Keratinocyte (primary cell): Measurements from ENCODE around the gene HIGD1B. TPM values are rescaled to one million over a fixed set of nuclear protein-coding genes. Genes with fewer than 3 reads are reported as not detected.

Source experiments
- DNase-seq: peaks from one replicate; pipeline ENCODE4 v3.0.0-alpha.2; 2011; ENCODE audit warnings: low read depth, missing footprints, low spot score
- FAIRE-seq: peaks from 2 replicates; lab custom pipeline; 2011; peaks lifted over from hg19 to GRCh38; lab: Jason Lieb, UNC
- H2AFZ ChIP-seq: 2 replicates; pipeline ENCODE4 v1.6.0; 2012; ENCODE audit warnings: low read length, control low read depth, inconsistent platforms; ENCODE audit not compliant: control insufficient read depth
- H3K27ac ChIP-seq: 2 replicates; pipeline ENCODE4 v1.5.1; 2011; ENCODE audit warnings: low read length; ENCODE audit not compliant: control insufficient read depth, insufficient read depth
- H3K27me3 ChIP-seq: 3 replicates; pipeline ENCODE4 v1.6.0; 2011; ENCODE audit warnings: low read length; ENCODE audit not compliant: control insufficient read depth, insufficient read depth; ENCODE audit errors: extremely low read depth
- H3K36me3 ChIP-seq, 2 experiments: 2 replicates in 1 of 2; 3 replicates in 1 of 2; pipeline ENCODE4 v1.5.1; 2011; ENCODE audit warnings: low read length in 2 of 2, mild to moderate bottlenecking in 1 of 2; ENCODE audit not compliant: control insufficient read depth in 2 of 2, insufficient read depth in 2 of 2; ENCODE audit errors: extremely low read depth in 1 of 2
- H3K4me1 ChIP-seq: 3 replicates; pipeline ENCODE4 v1.5.1; 2011; ENCODE audit warnings: low read length; ENCODE audit not compliant: control insufficient read depth, insufficient read depth; ENCODE audit errors: extremely low read depth
- H3K4me2 ChIP-seq: 3 replicates; pipeline ENCODE4 v1.6.0; 2011; ENCODE audit warnings: low read depth, low read length; ENCODE audit not compliant: control insufficient read depth, insufficient read depth; ENCODE audit errors: extremely low read depth
- H3K4me3 ChIP-seq, 3 experiments: fragments of 200-600 bp in 1 of 3; sonication (generic) in 1 of 3; 2 replicates in 2 of 3; 3 replicates in 1 of 3; pipeline ENCODE4 v1.5.1; 2011 to 2016; ENCODE audit warnings: low read length in 3 of 3, mild to moderate bottlenecking in 3 of 3, control low read depth in 2 of 3, inconsistent platforms in 1 of 3, low read depth in 1 of 3, mixed read lengths in 1 of 3, mixed run types in 1 of 3, moderate library complexity in 1 of 3; ENCODE audit not compliant: control insufficient read depth in 2 of 3, insufficient read depth in 2 of 3; ENCODE audit errors: extremely low read depth in 1 of 3
- H3K79me2 ChIP-seq: 2 replicates; pipeline ENCODE4 v1.6.0; 2012; ENCODE audit warnings: low read length; ENCODE audit not compliant: control insufficient read depth, insufficient read depth
- H3K9ac ChIP-seq: 3 replicates; pipeline ENCODE4 v1.6.0; 2011; ENCODE audit warnings: low read length; ENCODE audit not compliant: control insufficient read depth, insufficient read depth; ENCODE audit errors: extremely low read depth
- H3K9me1 ChIP-seq: 3 replicates; pipeline ENCODE4 v1.6.0; 2011; ENCODE audit warnings: low read length; ENCODE audit not compliant: control insufficient read depth, insufficient read depth; ENCODE audit errors: extremely low read depth
- H3K9me3 ChIP-seq: 2 replicates; pipeline ENCODE4 v1.5.1; 2012; ENCODE audit warnings: low read depth, low read length; ENCODE audit not compliant: control insufficient read depth
- H4K20me1 ChIP-seq: 3 replicates; pipeline ENCODE4 v1.6.0; 2011; ENCODE audit warnings: low read length; ENCODE audit not compliant: control insufficient read depth, insufficient read depth; ENCODE audit errors: extremely low read depth
- CTCF ChIP-seq, 3 experiments: IDR thresholded peaks in 1 of 3; conservative IDR thresholded peaks in 1 of 3; optimal IDR thresholded peaks in 1 of 3; 2 replicates in 2 of 3; 3 replicates in 1 of 3; pipeline versions ENCODE3 to v1.5.1; 2011; ENCODE audit warnings: low read length in 3 of 3, mild to moderate bottlenecking in 3 of 3, moderate library complexity in 2 of 3, control low read depth in 1 of 3, inconsistent platforms in 1 of 3; ENCODE audit not compliant: insufficient read depth in 2 of 3; ENCODE audit errors: extremely low read depth in 1 of 3
- EZH2 ChIP-seq: IDR thresholded peaks from one replicate; pipeline ENCODE4 v1.6.1; 2012; ENCODE audit warnings: inconsistent platforms, mild to moderate bottlenecking, low read length, moderate library complexity
- dilution Hi-C: fragments of 300-500 bp; cut with MboI; formaldehyde crosslinking; loops from one replicate; pipeline ENCODE4 v1.7.0; 2020; ENCODE audit warnings: low sequenced_read_pairs; ENCODE audit not compliant: extremely low pct_ligation_motif_present
- polyA plus RNA-seq, 5 experiments: library from polyadenylated mRNA; depleted of rRNA in 3 of 5; stranded (reverse) in 3 of 5; stranded (forward) in 1 of 5; unstranded in 1 of 5; fragments of >200 nt; gene quantifications; 1 replicate in 1 of 5; 2 replicates in 3 of 5; 3 replicates in 1 of 5; pipeline versions ENCODE4 v1.2.1 to v1.2.3, GENCODE V29; 2011 to 2012; ENCODE audit warnings: missing spikeins in 2 of 5, low read depth in 1 of 5, low replicate concordance in 1 of 5

HIGD1B gene
- polyA plus RNA-seq, 1 donor (not counting 4 experiments of a cell fraction or from before 2014, with no cell fraction given) = not detected

- Histone ChIP-seq H3K36me3 (peaks cover 33 to 37% of the 10 kb centered on the region in 2 experiments), H3K4me3 (no peak overlapping the region), H3K4me1 (no peaks in the 10 kb centered on the region), H3K27me3 (no peaks in the 10 kb centered on the region), H3K79me2 (no peaks in the 10 kb centered on the region), H4K20me1 (no peaks in the 10 kb centered on the region), H3K4me2 (no peak overlapping the region), H3K9ac (no peak overlapping the region), H2AFZ (no peak overlapping the region), H3K9me3 (no peaks in the 10 kb centered on the region), H3K9me1 (no peaks in the 10 kb centered on the region), H3K27ac (no peak overlapping the region)
- DNase-seq = no peak
- dilution Hi-C loops = no loop called here
- FAIRE-seq = no peak
- no peak for TF ChIP-seq CTCF (optimal IDR thresholded peaks at IDR 0.05 in 1 of 3, IDR thresholded peaks at IDR 0.05 in 1 of 3, conservative IDR thresholded peaks at IDR 0.05 in 1 of 3; ENCODE audit: extremely low read depth in 1 of 3, insufficient read depth in 2 of 3, low read length in 3 of 3)
Measured at GRCh38 chr17:44877121-44877520, 29.4 kb downstream of the HIGD1B start.

GRCh38 chr17:44878627-44879221 lies 31.0 kb downstream of the HIGD1B start:
- Histone ChIP-seq H3K36me3 (peaks cover 38% of the 10 kb centered on the region in 2 experiments), H3K79me2 (no peaks in the 10 kb centered on the region), H2AFZ (no peak overlapping the region), H3K4me3 (no peak overlapping the region), H3K4me2 (no peak overlapping the region), H4K20me1 (no peaks in the 10 kb centered on the region), H3K9me1 (no peaks in the 10 kb centered on the region), H3K27me3 (no peaks in the 10 kb centered on the region), H3K9me3 (no peaks in the 10 kb centered on the region), H3K4me1 (no peaks in the 10 kb centered on the region), H3K9ac (no peak overlapping the region), H3K27ac (no peak overlapping the region)
- no peak for FAIRE-seq
- dilution Hi-C loops = no loop called here
- DNase-seq = no peak
- TF ChIP-seq CTCF (optimal IDR thresholded peaks at IDR 0.05 in 1 of 3, IDR thresholded peaks at IDR 0.05 in 1 of 3, conservative IDR thresholded peaks at IDR 0.05 in 1 of 3; ENCODE audit: extremely low read depth in 1 of 3, insufficient read depth in 2 of 3, low read length in 3 of 3) (peak in 2 of 3 experiments; percentile 40 to 42), EZH2 (no peak)
